ENCODE results near the gene ITGA1.

GRCh38 chr5:52928689-52929088 lies 141.0 kb downstream of the ITGA1 start:
- TF ChIP-seq CTCF (IDR thresholded peaks at IDR 0.05) (no peak), ZFX (IDR thresholded peaks at IDR 0.05; ENCODE audit: borderline replicate concordance) (no peak)
